ENCODE results near the gene PWWP3B.

- TF ChIP-seq POLR2A (IDR thresholded peaks at IDR 0.05) (peak; percentile 54), CTCF (IDR thresholded peaks at IDR 0.05) (no peak)
Observed at GRCh38 chrX:106168107-106168506, at the start of gene PWWP3B.
